ENCODE measurements around the gene TMEM8B.

TMEM8B gene, protein sequence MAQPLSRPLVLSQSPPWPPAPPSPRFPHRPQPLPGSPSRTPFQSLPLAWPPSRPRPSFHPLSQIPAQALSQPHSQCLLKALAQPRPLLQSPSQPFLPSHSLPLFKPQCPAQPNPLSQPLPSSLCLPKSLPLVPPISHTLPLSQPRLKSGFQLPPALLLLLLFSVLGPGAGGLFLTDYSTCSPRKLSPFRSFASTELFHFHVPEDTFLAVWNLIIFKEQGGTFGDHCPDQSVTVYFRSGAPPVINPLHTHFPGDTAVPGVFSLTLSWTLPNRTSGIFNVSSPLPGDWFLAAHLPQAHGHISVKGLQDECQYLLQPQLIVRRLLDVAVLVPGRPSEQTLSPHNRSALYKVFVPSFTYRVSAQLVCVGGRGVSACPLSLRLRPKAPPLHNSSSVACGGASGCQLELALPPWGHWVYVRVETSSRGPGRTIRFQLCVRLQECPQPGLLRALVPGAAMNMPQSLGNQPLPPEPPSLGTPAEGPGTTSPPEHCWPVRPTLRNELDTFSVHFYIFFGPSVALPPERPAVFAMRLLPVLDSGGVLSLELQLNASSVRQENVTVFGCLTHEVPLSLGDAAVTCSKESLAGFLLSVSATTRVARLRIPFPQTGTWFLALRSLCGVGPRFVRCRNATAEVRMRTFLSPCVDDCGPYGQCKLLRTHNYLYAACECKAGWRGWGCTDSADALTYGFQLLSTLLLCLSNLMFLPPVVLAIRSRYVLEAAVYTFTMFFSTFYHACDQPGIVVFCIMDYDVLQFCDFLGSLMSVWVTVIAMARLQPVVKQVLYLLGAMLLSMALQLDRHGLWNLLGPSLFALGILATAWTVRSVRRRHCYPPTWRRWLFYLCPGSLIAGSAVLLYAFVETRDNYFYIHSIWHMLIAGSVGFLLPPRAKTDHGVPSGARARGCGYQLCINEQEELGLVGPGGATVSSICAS

DNA sequence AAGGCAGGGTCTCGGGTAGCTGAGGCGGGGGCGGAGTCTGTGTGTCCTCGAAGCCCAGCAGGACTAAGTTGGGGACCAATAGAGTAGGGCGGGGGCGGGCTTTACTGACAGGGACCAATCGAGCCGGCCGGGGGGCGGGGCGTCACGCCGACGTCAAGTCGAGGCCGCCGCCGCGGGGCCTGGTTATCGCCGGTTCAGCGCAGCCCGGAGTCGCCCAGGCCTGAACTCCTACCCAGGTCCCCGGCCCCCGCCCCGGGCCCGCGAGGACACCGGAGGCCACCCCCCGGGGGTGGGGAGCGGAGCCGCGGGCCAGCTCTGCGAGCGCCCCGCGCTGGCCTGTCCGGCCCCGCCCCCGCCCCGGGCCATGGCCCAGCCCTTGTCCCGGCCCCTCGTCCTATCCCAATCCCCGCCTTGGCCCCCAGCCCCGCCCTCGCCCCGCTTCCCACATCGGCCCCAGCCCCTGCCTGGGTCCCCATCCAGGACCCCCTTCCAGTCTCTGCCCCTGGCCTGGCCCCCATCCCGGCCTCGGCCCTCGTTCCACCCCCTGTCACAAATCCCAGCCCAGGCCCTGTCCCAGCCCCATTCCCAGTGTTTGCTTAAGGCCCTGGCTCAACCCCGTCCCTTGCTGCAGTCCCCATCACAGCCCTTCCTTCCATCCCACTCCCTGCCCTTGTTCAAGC lies at the start of gene TMEM8B:
Gene TMEM8B (plus strand): TSS at position 145 of the 680 bp plus-strand sequence. CDS start 220 bp downstream, at position 365.
- TF ChIP-seq, protein P1, sequence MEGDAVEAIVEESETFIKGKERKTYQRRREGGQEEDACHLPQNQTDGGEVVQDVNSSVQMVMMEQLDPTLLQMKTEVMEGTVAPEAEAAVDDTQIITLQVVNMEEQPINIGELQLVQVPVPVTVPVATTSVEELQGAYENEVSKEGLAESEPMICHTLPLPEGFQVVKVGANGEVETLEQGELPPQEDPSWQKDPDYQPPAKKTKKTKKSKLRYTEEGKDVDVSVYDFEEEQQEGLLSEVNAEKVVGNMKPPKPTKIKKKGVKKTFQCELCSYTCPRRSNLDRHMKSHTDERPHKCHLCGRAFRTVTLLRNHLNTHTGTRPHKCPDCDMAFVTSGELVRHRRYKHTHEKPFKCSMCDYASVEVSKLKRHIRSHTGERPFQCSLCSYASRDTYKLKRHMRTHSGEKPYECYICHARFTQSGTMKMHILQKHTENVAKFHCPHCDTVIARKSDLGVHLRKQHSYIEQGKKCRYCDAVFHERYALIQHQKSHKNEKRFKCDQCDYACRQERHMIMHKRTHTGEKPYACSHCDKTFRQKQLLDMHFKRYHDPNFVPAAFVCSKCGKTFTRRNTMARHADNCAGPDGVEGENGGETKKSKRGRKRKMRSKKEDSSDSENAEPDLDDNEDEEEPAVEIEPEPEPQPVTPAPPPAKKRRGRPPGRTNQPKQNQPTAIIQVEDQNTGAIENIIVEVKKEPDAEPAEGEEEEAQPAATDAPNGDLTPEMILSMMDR (IDR thresholded peaks at IDR 0.05; ENCODE audit: low read depth, low read length) = no peak
- peak; percentile 80 for DNase-seq (ENCODE audit: extremely low read depth, low read depth)

DNA sequence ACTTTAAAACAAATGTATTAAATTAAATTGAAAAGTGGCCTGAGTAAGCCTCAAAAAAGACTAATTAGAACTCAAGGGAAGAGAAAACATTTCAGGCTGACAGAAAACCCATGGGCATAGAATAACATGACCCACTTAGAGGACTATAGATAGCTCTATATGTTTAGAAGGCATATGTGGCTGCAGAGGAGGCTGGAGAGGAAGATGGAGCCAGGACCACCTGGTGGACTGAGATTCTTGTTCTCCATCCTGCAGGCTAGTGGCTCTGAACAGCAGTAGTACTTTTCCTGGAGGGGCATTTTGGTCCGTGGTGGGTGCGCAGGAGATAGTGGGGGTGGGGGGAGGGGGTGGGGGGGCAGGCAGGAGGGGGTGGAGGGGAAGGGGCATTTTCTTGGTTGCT lies 48.0 kb upstream of the TMEM8B start:
- TF ChIP-seq, protein P1 (IDR thresholded peaks at IDR 0.05; ENCODE audit: low read depth, low read length) = no peak
- DNase-seq (ENCODE audit: extremely low read depth, low read depth) = no peak

DNA sequence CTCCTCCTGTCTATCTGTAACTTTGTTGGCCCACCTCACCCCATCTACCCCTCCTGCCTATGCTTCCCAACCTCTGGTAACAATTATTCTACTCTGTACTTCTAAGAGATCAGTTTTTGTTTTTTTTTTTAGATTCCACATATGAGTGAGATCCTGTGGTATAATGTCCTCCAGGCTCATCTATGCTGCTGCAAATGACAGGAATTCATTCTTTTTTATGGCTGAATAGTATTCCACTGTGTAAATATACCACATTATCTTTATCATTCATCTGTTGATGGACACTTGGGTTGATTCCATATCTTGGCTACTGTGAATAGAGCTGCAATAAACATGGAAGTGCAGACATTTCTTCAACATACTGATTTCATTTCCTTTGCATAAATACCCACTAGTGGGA lies 45.6 kb upstream of the TMEM8B start:
- TF ChIP-seq, protein P1 (IDR thresholded peaks at IDR 0.05; ENCODE audit: low read depth, low read length) = no peak
- no peak for DNase-seq (ENCODE audit: extremely low read depth, low read depth)

DNA sequence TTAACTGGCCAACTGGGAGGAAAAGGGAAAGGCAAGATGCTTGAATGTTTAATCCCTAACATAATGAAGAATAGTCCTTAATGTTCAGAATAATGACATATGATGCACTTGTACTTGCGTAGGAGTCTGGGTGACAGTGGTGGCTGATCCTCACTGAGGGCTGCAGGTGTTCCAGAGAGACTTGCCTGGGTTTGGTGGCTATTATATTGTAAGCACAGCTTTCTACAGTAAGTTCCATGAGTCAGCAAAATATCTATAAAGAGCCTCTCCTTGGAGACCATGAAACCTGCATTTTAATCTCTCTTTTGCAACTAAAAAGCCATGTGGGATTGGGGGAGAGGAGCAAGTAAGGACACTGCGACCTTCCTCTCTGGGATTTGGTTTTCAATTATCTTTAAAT lies 39.5 kb upstream of the TMEM8B start:
- DNase-seq (ENCODE audit: extremely low read depth, low read depth) = no peak
- TF ChIP-seq, protein P1 (IDR thresholded peaks at IDR 0.05; ENCODE audit: low read depth, low read length) = no peak

DNA sequence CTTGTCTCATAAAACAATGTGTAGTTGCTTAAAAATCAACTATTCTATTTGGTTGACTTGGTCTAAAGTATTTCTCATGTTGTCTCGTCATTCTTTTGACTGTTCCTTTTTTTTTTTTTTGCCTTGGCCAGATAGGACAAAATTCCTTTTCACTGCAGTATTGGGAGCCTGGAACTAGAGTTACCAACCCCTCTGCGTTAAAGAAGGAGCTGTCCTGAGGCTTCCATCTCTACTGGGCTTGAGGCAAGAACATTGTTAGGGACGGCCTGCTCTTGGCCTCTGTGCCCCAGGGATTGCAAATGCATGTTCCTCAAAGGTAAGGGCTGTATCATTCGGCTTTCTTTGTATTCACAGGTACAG lies 39.0 kb upstream of the TMEM8B start:
- TF ChIP-seq, protein P1 (IDR thresholded peaks at IDR 0.05; ENCODE audit: low read depth, low read length) = no peak

DNA sequence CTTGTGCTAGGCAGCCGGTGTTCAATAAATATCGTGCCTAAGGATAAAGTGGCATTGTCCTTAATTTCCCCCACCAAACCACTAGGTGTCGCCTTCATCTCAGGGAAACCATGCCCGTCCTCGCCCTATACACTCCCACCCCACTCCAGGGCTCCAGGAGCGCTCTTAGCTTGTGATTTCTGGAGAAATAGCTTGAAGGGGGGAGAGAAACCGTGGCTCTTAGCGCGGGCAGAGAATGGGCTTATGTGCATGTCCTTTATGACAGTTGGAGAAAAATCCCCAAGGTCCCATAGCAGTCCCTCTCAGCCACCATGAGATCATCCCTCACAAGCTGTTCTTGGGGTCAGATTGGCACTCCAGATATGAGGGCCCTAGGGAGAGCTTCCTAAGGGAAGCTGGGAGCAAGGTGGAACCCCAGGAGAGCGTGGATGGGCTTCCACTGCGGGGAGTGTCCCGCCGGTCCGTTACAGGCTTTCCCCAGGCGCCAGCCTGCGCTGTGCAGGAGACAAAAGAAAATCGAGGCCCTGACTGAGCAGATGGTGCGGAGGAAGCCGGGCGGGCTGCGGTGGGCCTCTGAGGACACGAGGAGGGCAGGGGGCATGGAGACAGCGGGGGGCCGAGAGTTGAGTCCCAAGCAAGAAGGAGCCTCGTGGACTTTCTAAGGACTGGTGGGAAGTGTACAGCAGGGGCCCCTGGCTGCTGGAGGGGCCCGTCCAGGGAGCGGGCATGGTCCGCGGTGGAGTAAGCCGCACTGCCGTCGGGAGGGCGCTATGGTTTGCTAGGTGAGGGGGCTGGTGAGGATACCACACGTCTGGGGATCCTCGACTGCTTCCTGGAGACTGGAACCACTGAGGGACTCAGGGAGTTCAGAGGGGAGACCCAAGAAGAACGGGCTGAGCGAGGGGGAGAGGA lies 38.4 kb upstream of the TMEM8B start:
- peak; percentile 62 for DNase-seq (ENCODE audit: extremely low read depth, low read depth)
- TF ChIP-seq, protein P1 (IDR thresholded peaks at IDR 0.05; ENCODE audit: low read depth, low read length) = peak; percentile 86

More for the DNA sequence above, 39.0 kb upstream of the TMEM8B start:
- no peak for DNase-seq (ENCODE audit: extremely low read depth, low read depth)

Measured in AG09319 (cell line).